ENCODE data around the gene COL21A1.
"Not testable (repeated sequence)": the region's sequence is repeated elsewhere in the genome, so short reads cannot be mapped to it uniquely, and the experiment has no call there.

Gene COL21A1

DNA sequence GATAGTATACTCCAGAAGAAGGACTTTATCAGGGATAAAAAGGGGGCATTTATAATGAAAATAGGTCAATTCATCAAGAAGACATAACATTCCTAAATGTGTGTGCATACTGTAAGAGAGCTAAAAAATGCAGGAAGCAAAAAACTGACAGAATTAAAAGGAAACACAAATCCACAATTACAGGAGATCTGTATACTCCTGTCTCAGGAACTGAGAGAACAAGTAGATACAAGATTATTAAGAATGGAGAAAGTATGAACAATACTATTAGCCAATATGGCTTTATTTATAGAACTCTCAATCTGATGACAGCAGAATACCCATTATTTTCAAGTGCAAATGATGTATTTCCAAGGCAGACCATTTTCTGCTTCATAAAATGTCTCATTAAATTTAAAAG, 204.3 kb downstream of the COL21A1 start:
- DNase-seq = no peak

DNA sequence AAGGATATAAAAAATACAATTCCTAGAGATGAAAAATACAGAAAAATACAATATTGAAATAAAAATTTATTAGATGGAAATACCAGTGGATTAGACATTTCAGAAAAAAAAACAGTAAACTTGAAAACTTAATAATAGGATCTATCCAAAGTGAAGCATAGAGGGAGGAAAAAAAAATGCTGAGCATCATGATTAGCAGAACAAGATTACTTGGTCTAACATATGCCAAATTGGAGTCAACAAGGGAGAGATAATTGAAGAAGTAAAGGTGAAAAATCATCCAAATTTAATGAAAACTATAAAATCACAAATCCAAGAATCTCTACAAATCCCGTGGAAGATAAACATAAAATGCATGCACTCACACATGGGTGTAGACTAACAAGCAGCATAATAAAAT, 205.8 kb downstream of the COL21A1 start:
- no peak for DNase-seq

DNA sequence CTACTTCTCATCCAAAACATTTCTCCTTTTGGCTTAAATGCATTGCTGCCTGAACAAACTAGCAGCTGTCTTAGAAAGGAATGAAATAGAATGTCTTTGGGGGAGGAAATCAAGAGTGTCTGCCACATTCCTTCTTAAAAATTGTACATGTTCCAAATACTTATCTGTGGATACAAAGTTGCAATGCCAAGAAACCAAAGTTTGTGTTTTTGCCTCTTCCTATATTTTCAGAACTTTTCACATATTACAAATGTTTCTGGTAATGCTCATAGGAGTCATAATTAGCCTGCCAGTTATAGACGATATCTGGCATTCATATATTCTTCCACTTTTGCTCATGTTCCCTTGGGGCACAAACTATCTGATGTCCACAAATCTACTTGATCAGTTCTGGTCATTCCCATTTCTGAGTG, 206.5 kb downstream of the COL21A1 start:
- no peak for DNase-seq

DNA sequence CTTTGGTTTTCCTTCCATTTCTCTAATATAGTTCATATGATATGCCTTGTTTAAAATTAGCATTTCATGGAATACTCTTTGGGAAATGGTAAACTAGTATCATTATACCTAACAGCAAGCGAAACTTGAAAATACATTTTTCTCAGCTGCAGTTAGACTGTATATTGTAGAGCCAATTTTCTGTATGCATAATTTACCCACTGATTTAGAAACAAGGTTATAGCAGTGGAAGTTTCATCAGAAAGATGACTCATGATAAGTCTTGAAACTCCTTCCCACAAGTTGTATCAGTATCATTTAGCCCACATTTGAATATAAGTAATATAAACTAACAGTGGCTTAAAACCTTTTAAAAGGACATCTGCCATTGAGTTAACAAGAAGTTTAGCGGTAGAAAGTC, 207.2 kb downstream of the COL21A1 start:
- DNase-seq = no peak

DNA sequence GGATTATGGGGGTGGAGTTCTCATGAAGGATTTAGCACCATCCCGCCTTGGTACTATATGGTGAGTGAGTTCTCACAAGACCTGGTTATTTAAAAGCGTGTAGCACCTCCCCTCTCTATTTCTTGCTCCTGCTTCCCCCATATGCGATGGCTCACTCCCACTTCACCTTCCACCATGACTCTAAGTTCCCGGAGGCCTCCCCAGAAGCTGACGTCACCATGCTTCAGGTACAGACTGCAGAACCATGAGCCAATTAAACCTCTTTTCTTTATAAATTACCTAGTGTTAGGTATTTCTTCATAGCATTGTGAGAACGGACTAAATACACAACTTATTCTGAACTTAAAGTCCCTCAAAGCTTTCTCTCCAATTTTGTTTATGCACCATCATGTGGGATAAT, 208.6 kb downstream of the COL21A1 start:
- no peak for DNase-seq

DNA sequence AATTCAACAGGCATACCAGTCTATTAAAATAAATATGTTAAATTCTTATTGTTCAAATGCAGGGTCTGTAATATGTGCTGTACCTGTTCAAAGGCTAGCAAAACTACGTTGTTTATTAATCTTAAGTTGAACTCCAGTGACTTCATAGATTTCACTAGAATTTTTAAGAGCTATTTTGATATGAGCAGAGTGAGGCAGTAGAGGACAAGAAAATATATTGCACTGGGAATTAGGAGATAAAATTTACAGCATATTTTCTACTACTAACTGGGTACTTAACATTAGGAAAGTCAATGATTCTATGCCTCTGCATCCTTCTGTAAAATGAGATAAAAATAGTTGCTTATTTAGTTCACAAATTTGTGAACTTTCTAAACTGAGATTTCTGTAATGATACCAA, 209.8 kb downstream of the COL21A1 start:
- DNase-seq = no peak

DNA sequence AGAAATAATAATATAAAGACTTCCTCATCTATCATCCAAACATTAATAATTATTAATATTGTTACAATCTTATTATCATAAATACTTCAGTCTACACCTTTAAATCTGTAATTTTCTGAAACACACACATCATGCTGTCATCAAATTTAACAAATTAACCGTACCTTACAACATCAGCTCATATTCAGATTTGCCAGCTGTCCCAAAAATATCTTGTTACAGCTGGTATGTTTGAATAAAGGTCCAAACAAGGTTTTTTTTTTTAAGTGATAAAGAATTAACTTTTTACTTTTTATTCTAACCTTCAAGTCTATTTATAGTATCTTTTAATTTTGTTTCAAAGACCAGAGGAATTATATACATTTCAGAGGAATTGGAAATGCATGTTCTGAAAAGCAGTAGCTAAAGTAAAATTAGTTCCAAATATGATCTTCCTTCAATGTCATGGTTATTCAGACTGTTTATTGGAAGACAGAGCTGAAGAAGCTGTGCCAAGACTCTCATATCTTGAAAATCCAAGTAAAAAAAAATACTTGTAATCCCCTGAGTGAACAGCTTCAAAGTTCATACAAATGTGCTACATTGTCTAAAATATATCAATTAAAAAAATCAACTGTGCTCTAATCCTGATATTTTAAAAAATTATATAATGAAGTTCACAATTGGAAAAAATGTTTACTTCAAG, 210.3 kb downstream of the COL21A1 start:
- no peak for DNase-seq

DNA sequence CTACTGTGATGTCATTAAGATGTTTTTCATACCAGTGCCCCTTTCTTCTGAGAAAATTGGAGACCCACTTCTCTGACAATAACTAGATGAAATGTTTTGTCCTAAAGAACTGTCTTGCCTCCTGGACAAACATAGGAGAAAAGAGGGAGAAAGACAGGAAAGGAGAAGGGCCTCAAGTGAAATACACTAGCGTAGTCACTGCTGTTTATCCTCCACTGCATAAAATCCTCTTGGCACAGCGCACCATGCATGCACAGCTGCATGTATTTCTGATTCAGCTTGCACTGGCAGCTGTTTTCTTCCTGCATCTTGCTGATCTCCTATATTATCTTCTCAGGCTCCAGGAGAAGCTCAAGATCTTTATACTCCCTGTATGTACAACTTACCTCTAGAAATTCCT, 214.0 kb downstream of the COL21A1 start:
- DNase-seq = peak; percentile 54

DNA sequence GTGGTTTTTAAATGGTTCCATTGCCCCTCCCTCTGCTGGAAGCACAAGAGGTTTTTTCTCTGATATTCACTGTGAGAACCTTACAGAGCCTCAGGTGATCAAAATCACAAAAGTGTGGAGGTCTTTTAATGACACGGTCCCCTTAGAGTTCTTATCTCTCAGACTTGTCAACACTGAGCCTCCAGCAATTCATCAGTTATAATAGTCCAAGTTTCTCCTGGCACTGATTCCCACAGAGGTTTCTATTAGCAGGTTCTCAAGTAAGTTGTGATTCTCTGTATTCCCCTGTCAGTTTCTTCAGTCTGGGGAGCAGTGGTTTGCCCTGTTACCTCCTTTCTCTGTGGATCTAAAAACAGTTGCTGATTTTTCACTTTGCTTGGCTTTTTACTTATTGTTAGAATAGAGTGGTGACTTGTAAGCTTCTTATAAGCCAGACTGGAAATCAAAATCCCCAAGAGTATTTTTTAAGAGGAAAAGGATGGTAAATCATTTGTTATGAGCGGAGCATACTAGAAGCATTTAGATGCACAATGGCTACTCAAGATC, 214.6 kb downstream of the COL21A1 start:
- no peak for DNase-seq

DNA sequence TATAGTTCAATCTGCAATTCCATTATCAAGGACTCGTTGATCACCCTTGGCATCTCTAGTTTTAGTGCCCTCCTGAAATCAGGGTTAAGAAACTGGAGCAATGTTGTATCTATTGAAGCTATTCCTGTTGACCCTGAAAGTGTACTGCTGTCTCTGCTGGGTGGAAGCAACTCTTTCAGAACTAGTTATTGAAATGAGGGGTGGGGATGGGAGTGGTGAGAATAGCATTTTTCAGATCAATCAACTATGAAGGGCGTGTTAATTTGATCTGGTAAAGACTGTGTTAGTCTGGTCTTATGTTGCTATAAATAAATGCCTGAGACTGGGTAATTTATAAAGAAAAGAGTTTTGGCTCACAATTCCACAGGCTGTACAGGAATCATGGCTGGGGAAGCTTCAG, 219.5 kb downstream of the COL21A1 start:
- DNase-seq = no peak

DNA sequence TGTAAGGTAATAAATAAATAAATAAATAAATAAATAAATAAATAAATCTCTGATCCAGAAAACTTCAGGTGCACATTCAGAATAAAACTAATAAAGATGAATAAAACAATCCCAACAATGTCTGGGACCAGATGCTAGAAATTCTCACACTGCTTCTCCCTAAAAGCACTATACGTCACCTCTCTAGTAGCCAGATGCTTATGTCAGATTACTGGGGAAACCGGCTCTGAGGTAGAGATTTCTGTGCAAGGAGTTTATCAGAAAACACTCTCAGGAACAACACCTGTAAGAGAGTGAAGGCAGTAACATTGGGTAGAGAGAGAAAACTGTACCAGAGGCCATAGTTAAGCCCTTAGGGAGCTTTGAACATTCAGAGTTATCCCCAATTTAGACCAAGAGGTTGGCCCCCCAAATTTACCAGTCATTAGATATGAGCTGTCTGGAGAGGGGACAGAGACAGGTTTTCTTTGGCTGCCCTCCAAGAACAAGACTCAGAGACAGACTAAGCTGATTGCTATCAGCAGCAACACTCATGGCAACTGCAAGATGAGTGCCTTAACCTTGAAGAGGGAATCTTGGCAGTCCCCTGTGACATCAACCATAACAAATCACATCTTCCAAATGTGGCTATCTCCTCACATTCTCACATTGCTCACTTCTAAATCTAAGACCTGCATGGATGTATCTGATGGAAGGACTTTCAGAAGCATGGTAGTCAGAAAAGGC, 220.8 kb downstream of the COL21A1 start:
- DNase-seq = no peak

DNA sequence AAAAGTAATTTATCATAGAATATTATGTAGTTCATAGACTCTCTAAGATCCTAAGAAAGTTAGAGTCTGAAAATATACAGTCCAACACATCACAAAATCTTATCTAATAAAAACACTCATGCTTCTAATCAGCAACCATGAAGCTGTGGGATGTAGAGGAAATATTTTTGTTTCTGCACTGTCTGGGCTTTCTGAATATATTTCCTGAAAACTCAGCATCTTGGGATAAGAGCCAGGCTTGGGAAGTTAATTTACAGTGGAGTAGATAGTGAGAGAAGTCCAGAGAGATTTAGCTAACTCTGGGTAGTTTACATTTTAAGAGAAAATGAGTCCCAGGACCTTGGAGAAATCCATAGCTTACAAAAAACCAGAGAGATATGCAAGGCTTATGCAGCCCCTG, 221.6 kb downstream of the COL21A1 start:
- DNase-seq = no peak

DNA sequence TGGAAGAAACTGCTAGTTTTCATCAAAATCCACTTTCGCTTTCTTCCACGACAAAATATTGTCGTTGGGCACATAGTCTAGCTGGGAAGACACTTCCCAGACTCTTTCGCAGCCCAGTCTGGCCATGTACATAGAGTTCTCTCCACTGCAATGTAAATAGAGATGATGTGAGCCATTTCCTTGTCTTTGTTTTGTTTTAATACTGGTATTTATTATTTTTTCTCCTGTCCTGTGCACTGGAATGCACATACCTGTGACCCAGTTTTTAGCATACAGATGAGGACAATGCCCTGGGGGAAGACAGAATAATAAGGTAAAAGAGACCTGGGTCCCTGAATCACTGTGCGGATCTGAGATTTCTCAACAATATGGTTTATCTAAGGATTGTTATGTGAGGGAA, 222.4 kb downstream of the COL21A1 start:
- DNase-seq = no peak

DNA sequence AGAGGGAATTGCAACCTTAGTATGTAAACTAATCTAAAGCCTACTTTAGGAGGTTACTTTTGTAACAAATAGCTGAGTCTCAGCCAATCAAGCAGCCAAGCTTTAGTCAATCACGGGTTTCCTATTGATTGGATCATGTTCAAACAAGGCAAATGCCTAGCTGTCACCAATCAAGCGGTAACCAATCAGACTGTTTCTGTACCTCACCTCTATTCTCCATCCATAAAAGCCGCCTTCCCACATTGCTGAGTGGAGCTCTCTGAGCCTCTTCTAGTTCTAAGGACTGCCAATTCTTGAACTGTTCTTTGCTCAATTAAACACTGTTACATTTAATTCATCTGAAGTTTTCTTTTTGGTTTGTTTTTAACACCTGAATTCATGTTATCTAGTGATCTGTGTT, 223.6 kb downstream of the COL21A1 start:
- no peak for DNase-seq

DNA sequence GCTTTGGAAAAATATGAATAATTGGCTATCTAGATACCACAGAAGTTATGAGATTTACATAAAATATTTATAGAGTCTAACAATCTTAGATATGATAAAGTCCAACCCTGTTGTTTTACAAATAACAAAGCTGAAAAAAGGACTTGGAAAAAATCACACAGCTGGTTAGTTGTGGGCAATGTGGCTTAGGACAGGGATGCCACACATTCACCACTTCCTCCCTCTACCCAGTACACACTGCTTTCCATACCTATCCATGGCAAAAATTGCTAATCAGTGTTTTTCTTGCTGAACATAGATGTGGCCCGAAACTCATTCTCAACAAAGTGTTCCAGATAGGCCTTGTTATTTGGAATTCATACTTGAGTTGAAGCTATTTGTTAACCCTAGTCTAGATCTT, 224.7 kb downstream of the COL21A1 start:
- DNase-seq = no peak

DNA sequence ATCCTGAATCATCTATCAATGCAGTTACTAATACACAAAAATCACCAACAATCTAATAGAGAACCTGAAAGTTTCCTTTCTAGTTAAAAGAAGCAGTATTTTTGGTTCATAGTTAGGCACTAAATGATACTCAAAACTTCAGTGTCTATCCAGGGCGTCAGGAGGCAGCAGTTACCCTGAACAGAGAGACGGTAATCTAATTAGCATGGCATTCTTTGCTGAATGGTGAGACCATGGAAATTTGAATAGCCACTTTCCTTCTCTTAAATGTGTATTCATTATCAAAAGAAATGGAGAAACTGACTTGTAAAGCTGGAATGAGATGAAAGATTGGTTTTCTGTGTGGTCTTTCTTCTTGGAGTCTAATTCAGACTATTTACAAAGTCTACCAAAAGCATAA, 225.4 kb downstream of the COL21A1 start:
- DNase-seq = no peak

DNA sequence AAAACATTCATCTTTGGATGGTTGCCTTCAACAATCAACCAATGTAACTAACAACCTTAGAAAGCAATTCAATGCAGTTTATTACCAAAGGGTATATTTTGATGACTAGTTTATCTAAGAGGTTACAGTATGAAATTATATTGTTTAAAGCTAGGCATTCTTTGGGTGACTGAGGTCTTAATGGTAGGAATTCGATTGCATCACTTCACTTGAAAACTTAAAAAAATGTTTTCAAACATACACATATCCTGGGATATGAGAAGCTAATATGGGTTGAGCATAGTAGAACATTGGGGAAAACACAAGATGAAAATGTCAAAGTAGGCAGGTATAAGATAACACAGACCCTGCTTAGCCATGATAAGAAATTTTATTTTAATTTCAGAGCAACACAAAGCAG, 227.4 kb downstream of the COL21A1 start:
- DNase-seq = no peak

DNA sequence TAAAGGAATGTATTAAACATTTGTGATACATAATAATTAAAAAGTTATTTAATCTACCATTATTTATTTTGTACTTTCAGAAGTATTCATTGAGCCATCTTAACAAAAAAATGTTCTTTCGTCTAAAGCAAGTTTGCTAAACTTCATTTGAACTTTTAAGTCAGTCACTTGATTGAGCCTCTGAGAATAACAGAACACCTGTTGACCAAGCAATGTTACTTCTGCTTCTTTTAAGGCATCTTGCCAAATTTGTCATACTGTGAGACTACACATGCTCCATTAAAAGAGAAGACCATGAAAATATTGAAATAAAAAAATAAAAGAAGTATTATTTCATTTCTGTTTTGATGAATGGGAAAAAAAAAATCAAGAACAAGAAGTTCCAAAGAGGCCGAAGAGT, 230.2 kb downstream of the COL21A1 start:
- no peak for DNase-seq

DNA sequence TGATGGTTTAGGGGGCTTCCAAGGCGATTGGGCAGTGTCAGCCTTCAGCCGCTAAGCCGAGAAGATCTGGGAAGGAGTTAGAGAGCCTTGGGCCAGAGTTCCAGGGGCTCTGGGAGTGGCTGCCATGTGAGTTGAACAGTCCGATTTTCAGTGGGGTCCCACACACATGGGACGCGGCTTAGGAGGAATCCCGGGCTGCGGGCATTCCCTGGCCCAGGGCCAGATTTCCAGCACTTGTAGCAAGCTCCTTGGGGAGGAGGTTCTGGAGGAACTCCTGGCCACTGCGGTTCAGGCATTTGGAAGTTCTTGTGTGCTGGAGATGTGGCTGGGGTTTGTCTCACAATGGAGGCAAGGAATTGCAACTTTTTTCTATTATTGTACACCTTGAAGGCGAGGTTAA, 233.3 kb downstream of the COL21A1 start:
- DNase-seq = not testable (repeated sequence)

DNA sequence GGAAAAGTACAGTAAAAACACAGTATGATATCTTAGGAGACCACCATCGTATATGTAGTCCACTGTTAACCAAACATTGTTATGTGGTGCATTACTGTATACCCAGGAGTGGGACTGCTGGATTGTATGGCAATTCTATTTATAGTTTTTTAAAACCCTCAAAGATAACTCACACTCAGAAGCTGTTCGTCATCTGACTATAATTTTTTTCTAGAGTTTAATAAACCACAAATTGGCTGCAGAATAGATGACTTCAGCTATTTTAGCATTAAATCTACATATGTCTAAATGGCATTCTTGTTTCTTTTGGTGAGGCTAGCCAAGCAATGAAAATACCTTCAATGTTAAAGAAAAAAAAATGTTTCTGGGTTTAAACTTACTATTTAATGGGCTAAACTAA, 237.7 kb downstream of the COL21A1 start:
- no peak for DNase-seq
